ENCODE results near the gene IRF1. TPM values are rescaled to one million over a fixed set of nuclear protein-coding genes. Genes with fewer than 3 reads are reported as not detected.

The IRF1 gene
- total and polyA plus RNA-seq, 2 of the 8 experiments (the other 6 are each of a cell fraction or from before 2014, with no cell fraction given) = 4.0 to 8.5 TPM

DNA sequence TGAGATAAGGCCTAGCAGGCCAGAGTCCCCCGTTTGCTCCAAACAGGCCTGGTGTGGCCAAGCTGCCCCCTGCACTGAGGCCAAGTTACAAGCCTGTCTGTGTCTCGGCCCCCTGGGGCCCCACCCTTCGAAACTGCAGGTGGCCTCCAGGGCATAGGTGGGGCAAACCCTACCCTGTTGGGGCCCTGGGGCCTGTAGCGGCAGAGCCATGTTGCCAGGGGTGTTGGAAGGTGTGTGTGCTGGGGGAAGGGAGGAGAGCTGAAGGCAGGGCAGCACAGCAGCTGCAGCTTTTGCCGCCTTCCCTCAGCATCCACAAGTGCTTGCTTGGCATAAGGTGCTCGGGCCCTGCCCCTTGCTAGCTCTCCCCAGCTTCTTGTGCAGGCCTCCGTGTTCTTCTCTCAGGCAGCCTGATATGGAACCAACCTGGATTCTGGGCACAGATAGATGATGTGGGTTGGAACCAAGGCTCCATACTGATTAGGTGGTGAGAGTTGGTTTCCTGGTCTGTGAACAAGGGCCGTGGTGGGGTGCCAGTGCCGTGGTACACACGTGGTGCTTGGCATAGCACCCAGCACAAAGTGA is 12.7 kb downstream of the IRF1 start:
- H3K27ac ChIP-seq (ENCODE audit: low read depth, low read length) = no peak overlapping the region
- no peaks in the 10 kb centered on the region for H3K36me3 ChIP-seq (ENCODE audit: control insufficient read depth in 2 of 4, insufficient read depth in 4 of 4, low read length in 3 of 4)
- no peaks in the 10 kb centered on the region for H3K23me2 ChIP-seq (ENCODE audit: low read depth, low read length)
- WGBS, 2 experiments (ENCODE audit: extremely low coverage in 1 of 2, insufficient coverage in 1 of 2, insufficient read length in 1 of 2, insufficient replicate concordance in 2 of 2, low coverage in 1 of 2, low lambda C conversion rate in 2 of 2, missing lambda C conversion rate in 1 of 2) = 91% methylated on average over 10 of the region's 10 CpGs; no CpG with 5 or more reads in 1 of the 2 experiments
- H3K4me3 ChIP-seq (ENCODE audit: extremely low read depth in 1 of 4, insufficient read depth in 2 of 4, low read depth in 3 of 4, low read length in 4 of 4) = no peak overlapping the region
- CTCF ChIA-PET (ENCODE audit: partially characterized antibody) = interaction anchor here (0.6 to 9.6 kb wide), 16 partner anchors 8 to 213 kb away, joined by 3 to 77 read pairs (median 6); partner anchors contain the start of gene IRF1
- no peaks in the 10 kb centered on the region for H3K79me2 ChIP-seq (ENCODE audit: control insufficient read depth in 1 of 2, insufficient read depth in 2 of 2, low read length in 2 of 2)
- no peak overlapping the region for H2BK120ac ChIP-seq (replicated peaks; ENCODE audit: low read depth, low read length)
- POLR2A ChIA-PET (ENCODE audit: partially characterized antibody) = interaction anchor here (1.6 to 4.6 kb wide), 4 partner anchors 11 to 18 kb away, joined by 5 to 42 read pairs (median 10); partner anchors contain the start of gene IRF1
- no peak overlapping the region for H2BK12ac ChIP-seq (ENCODE audit: low read depth, low read length)
- no peak overlapping the region for H4K5ac ChIP-seq (ENCODE audit: insufficient read length, low read depth, low read length)
- H4K91ac ChIP-seq (replicated peaks; ENCODE audit: insufficient read length, low read length) = no peak overlapping the region
- no peak overlapping the region for H2BK15ac ChIP-seq (ENCODE audit: low read length)
- no peaks in the 10 kb centered on the region for H3K79me1 ChIP-seq (ENCODE audit: low read depth, low read length)
- H2BK5ac ChIP-seq (ENCODE audit: low read depth, low read length) = no peak overlapping the region
- no peaks in the 10 kb centered on the region for H3K9me3 ChIP-seq (ENCODE audit: insufficient read depth in 2 of 2, low read depth in 1 of 2, low read length in 1 of 2)
- no peak overlapping the region for H3K4ac ChIP-seq (replicated peaks; ENCODE audit: insufficient read length, low read depth, low read length)
- H3K9ac ChIP-seq (replicated peaks in 1 of 4; ENCODE audit: extremely low read depth in 1 of 4, low read depth in 3 of 4, low read length in 3 of 4) = no peak overlapping the region
- no peak overlapping the region for H2BK20ac ChIP-seq (ENCODE audit: low read length)
- no peak overlapping the region for H3K56ac ChIP-seq (replicated peaks; ENCODE audit: insufficient read length, low read depth, low read length)
- no peak overlapping the region for H2AFZ ChIP-seq (ENCODE audit: low read length)
- no peak overlapping the region for H3K4me2 ChIP-seq (ENCODE audit: insufficient read depth in 1 of 2, low read depth in 2 of 2, low read length in 2 of 2)
- H2AK5ac ChIP-seq (ENCODE audit: low read depth, low read length) = no peak overlapping the region
- H4K8ac ChIP-seq (ENCODE audit: extremely low read depth, insufficient read depth, low read length) = no peak overlapping the region
- H4K20me1 ChIP-seq (replicated peaks in 1 of 2; ENCODE audit: control insufficient read depth in 1 of 2, insufficient read depth in 2 of 2, low read length in 2 of 2) = no peaks in the 10 kb centered on the region
- H3K4me1 ChIP-seq (replicated peaks in 1 of 4; ENCODE audit: control insufficient read depth in 3 of 4, insufficient read depth in 4 of 4, low read length in 3 of 4) = peaks cover 0 to 7% (median 0%) of the 10 kb centered on the region in 4 experiments; a peak in 1 of 7 replicates
- DNase-seq (ENCODE audit: low read depth in 1 of 2, low spot score in 2 of 2) (no peak), FAIRE-seq (no peak)
- H3K27me3 ChIP-seq (replicated peaks in 1 of 4; ENCODE audit: control insufficient read depth in 3 of 4, extremely low read depth in 1 of 4, insufficient read depth in 3 of 4, low read length in 3 of 4) = no peaks in the 10 kb centered on the region
- no peak overlapping the region for H3K14ac ChIP-seq (ENCODE audit: insufficient read length)
- no peak overlapping the region for H3K18ac ChIP-seq (ENCODE audit: extremely low read depth, low read length)
- no peak overlapping the region for H3K23ac ChIP-seq (ENCODE audit: insufficient read length)
- TF ChIP-seq, protein P1, sequence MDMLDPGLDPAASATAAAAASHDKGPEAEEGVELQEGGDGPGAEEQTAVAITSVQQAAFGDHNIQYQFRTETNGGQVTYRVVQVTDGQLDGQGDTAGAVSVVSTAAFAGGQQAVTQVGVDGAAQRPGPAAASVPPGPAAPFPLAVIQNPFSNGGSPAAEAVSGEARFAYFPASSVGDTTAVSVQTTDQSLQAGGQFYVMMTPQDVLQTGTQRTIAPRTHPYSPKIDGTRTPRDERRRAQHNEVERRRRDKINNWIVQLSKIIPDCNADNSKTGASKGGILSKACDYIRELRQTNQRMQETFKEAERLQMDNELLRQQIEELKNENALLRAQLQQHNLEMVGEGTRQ (IDR thresholded peaks at IDR 0.05; ENCODE audit: low read length) = no peak
- no peak for TF ChIP-seq SAP30 (IDR thresholded peaks at IDR 0.05; ENCODE audit: insufficient read depth, insufficient replicate concordance, low read length)
- no peak for TF ChIP-seq ZNF274 (IDR thresholded peaks at IDR 0.05; ENCODE audit: borderline replicate concordance, extremely low read depth, low read length)
- no peak for TF ChIP-seq POLR2AphosphoS5 (IDR thresholded peaks at IDR 0.05; ENCODE audit: low read depth, low read length)
- TF ChIP-seq, protein P2, sequence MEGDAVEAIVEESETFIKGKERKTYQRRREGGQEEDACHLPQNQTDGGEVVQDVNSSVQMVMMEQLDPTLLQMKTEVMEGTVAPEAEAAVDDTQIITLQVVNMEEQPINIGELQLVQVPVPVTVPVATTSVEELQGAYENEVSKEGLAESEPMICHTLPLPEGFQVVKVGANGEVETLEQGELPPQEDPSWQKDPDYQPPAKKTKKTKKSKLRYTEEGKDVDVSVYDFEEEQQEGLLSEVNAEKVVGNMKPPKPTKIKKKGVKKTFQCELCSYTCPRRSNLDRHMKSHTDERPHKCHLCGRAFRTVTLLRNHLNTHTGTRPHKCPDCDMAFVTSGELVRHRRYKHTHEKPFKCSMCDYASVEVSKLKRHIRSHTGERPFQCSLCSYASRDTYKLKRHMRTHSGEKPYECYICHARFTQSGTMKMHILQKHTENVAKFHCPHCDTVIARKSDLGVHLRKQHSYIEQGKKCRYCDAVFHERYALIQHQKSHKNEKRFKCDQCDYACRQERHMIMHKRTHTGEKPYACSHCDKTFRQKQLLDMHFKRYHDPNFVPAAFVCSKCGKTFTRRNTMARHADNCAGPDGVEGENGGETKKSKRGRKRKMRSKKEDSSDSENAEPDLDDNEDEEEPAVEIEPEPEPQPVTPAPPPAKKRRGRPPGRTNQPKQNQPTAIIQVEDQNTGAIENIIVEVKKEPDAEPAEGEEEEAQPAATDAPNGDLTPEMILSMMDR (IDR thresholded peaks at IDR 0.05; ENCODE audit: control extremely low read depth in 1 of 3, insufficient read depth in 1 of 3, low read depth in 1 of 3, low read length in 3 of 3) = no peak
- TF ChIP-seq SUZ12 (IDR thresholded peaks at IDR 0.05; ENCODE audit: low read length) = no peak
- TF ChIP-seq POU5F1 (IDR thresholded peaks at IDR 0.05; ENCODE audit: low read depth, low read length) = no peak
- no peak for TF ChIP-seq SP1 (IDR thresholded peaks at IDR 0.05; ENCODE audit: low read depth, low read length)
- no peak for TF ChIP-seq ATF3 (IDR thresholded peaks at IDR 0.05; ENCODE audit: insufficient read depth, low read depth, low read length)

Measured in H1 (cell line).